Measurements from ENCODE around the gene ADCY5.

ADCY5 gene

DNA sequence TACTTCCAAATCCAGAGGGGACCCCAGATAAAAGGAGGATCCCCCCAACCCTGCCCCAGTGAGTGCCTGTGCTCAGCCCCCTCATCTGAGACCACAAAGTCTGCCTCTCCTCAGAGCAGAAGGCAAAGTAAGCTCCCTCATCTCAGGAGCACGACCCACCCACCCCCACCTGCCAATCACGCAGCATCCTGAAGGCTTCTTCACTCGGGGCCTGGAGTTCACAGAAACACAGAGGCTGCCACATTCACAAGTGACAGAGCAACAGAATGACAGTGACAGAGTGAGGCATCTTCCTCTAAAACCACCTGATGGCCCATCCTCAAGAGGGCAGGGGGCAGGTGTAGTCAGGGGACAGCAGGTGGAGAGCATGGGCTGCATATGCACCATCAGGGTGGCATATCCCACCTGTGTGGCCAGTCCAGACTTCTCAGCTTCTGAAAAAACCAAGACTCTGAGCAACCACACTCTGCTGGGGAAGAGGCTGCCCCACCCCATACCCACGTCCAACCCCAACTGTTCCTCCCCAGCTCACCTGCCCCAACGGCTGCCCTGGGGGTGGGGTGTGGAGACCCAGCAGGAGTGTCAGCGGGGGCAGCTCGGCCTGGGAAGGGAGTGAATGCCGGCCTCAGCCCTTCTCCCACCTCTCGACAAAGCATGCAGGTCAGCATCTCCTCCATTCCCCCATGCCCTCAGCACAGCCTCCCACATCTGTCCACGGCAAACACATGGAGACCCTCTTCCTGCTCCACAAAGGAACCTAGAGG, 19.3 kb downstream of the ADCY5 start:
- no peak for DNase-seq (ENCODE audit: low read depth in 2 of 2)

DNA sequence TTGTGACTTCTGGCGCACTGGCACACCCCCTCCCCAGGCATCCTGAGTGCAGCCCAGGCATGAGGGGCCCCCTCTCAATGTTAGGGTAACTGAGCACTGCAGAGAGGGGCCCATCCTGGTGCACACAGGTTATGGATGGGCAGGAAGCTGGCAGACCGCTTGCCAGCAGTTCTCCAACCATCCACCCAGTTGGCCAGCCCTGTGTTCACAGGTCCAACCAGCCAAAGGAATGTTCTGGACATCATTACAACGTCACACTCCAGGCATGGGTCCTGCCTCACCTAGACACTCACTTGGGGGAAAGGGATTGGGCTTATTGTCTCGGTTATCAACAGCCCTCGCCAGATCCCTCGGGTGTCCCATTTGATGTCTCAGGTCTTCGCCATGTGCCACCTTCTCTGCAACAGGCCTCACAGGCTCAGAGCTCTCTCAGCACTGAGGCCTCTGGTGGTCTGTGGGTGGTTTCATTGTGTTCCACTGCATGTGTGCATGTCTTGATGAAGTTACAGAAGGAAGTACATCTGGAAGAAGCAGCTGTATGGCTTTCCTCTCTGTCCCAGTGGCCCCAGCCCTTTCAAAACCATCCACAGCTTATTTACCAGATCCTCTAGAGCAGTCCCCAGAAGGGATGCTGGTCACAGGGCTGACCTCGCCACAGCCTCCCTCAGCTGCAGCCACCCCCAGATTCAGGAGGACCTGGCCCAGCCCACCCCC, 23.7 kb downstream of the ADCY5 start:
- DNase-seq (ENCODE audit: low read depth in 2 of 2): no peak

DNA sequence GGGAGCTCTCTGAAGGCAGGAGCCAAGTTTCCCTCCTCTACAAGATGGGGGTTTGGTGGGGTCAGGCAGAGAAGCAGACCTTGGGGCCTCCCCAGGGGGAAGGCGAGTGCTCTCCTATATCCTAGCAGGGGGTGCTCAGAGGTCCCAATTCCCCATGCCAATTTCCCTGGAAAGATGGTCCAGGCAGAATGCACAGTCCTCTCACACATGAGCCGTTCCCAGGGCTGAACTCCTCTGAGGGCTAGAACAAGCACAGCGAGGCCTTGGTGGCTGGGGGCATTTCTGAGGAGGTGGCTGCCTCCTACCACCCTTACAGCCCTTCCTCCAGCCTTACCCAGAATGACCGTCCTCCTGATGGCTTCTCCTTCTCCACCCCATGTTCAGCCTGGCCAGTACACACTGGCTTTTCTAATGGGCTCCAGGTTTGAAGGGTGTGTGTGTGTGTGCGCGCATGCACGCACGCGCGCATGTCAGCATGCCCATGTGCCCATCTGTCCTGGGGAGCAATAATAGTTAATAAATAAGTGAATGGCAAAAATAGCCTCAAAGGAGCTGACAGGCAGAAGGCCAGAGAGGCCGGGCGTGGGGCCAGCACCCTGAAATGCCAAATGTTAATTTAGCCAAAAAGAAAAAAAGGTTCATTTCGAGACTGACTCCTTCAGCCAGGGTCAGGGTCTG, 24.4 kb downstream of the ADCY5 start:
- no peak for DNase-seq (ENCODE audit: low read depth in 2 of 2)

DNA sequence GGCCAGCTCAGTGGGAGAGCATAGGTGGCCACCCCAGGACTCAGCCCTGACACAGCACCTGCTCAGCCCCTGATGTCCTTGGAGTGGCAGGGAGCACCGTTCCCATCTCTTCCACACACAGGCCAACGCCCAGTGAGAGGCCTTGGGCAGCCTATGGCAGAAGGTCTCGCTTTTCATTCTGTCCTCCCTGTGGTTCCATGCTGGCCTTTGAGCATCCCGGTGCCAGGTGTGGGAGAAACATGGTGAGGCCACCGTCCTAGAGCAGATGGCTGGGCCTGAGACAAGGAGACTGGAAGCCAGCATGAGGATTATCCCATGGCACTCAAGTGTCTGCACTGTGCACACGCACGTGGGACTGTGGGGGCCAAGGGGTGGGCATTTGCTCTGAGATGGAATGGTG, 25.1 kb downstream of the ADCY5 start:
- DNase-seq (ENCODE audit: low read depth in 2 of 2): no peak

DNA sequence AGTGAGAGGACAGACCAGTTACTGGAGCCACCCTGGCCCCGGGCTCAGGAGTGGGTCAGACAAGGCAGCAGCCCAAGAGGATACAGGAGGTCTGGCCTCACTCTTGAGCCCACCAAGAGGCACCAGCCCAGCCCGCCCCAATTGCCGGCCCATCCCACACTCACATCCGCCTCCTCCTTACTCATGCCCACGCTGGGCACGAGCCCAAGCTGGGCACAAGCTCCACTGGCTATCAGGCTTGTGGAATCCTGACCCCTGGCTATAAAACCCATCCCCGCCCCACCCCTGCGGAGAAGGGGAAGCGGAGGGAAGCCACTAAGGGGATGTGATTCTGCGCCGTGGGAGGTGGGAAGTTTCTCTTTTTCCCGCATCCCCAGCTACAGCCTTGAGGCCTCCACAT, 25.9 kb downstream of the ADCY5 start:
- DNase-seq (ENCODE audit: low read depth in 2 of 2): no peak

DNA sequence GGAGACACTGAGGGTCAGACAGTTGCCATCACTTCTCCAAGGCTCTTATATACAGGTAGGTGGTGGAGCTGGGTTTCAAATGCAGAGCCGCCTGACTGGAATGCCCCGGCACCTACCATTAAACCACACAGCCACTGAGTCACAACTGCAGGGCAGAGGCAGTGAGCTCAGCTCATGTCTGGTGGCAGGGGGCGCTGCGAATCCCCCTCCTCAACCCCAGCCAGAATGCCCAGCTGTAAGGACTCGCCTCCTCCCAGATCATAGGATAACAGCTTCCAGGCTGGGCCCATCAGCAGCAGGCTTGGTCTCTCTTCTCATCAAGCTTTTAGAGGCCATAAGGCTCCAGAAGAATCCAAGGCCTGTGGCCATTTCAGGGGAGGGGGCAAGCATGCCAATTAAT, 26.4 kb downstream of the ADCY5 start:
- no peak for DNase-seq (ENCODE audit: low read depth in 2 of 2)

DNA sequence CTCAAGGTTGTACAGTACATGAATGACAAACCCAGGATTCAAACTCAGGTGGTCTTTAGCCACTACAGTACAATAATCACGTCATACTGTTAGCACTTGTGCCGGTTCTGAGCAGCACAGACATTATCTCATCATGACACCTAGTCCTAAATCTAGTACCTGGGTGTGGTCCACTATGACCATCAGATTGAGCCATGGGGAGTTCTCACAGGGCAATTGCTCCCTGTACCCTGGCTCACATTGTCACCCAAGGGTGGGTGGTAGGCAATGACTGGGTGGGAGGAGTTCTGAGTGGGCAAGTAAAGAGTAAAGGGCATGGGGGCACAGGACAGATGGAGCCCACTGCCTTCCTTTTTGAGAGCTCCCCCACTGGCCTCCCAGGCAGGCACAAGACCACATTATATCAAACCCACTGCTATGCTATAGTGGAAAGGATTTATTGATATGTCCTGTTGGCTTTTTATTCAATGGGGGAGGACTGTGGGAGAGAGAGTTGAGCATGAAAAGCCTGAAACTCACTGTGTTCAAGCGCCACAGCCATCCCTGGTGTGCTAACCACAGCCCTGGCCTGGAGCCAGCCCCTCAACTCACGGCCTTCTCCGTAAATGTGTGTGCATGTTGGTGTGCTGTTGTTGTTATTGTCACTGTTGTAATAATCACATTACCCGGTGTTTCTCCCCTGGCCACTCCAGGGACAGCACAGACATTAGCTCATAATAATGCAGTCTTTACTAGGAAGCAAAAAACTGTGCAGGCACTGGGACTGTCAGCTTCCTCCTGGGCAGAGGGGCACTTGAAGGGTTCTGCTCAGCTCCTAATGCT, 27.3 kb downstream of the ADCY5 start:
- DNase-seq (ENCODE audit: low read depth in 2 of 2): no peak

DNA sequence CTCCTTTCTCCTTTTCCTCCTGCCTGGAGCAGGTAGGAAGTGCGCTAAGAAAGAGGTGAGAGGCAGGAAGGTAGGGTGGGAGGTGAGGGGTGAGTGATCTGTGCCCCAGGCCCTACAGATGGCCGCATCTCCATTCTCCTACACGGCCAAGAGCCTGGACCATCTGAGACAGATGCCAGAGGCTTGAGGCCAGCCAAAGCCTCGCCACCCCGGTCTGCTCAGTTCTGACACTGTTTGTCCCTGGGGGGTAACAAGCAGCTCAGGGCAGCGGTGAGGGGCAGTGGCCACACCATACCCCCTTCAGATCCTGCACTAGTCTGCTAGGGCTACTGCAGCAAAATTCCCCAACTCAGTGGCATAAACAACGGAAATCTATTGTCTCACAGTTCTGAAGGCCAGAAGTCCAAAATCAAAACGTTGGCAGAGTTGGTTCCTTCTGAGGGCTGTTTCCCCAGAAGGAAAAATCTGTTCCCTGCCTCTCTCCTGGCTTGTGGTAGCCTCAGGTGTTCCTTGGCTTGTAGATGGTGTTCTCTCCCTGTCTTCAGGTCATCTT, 28.4 kb downstream of the ADCY5 start:
- DNase-seq (ENCODE audit: low read depth in 2 of 2): no peak

DNA sequence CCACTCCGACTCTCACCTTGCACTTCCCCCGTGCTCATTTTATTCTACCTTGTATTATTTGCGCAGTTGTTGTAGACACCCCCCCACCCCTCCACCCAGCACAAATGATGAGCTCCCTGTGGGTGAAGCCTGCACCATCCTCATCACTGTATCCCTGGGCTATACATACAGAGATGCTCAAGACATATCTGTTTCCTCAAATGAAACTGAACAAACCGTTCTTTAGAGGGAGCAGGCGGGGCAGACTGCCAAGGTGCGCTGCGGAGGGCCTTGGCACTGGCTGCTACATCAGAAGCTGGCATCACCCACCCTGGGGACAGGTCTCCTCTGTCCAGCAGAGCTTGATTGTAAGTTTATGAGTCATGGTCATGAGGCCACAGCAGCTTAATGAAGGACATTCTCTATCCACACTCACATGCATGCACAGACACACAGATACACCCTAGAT, 29.0 kb downstream of the ADCY5 start:
- DNase-seq (ENCODE audit: low read depth in 2 of 2): no peak

DNA sequence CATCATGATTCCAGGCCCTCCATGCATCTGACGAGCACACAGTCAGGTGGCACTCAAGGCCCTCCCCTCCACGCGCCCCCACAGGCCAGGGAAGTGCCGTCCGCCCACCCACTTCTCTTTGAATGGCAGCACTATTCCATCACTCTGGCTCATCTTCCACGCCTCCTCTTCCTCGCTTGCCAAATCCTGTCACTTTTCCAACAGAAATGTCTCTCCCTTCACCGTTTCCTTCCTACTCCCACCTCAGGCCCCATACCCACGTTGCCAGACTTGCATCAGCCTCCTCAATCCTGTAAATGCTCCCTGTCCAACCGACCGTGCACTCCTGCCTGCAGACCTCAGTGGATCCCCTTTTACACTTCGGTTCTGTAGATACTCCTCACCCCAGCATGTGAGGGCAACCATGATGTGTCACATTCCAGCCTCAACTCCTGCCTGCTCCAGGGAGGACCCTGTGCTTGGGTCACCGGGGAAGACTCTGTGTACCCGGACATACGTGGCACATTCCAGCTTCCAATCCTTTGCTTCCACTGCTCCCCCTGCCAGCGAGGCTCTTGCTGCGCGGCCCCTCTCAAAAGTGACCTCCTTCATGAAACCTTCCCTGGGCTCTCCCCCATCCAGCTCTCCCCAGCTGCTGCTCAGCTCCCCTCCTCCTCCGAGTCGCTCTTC, 29.6 kb downstream of the ADCY5 start:
- DNase-seq (ENCODE audit: low read depth in 2 of 2): no peak

DNA sequence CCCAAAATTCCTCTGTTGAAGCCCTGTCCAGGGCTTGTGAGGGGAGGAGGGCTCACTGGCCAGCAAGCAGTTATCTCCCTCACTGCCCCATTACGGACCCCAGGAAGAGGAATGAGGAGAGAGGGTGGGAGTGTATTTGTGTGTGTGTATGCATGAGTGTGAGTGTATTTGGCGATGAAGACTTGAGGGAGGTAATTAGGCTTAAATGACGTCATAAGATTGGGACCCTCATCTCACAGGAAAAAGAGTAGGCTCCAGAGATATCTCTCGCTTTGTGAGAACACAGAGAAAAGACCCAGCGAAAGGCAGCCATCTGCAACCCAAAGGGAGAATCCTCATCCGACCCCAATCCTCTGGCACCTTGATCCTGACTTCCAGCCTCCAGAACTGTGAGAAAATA, 32.2 kb downstream of the ADCY5 start:
- no peak for DNase-seq (ENCODE audit: low read depth in 2 of 2)

DNA sequence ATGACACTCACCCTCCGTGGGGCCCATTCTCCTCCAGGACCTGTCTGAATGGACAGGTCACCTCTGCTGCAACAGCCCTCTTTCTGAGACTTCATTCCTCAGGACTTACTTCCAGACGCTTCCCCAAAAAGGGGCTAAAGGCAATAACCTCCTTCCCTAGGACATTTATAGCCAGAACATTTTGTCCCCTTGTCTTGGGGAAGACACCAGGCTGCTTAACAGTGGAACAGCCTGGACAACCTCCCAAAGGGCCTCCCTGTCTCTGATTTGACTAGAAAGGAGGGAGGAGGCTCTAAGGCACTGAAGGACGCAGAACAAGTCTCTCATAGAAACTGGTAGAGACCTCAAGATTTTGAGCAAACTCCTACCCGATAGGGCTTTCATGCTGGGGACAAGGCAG, 32.7 kb downstream of the ADCY5 start:
- no peak for DNase-seq (ENCODE audit: low read depth in 2 of 2)

DNA sequence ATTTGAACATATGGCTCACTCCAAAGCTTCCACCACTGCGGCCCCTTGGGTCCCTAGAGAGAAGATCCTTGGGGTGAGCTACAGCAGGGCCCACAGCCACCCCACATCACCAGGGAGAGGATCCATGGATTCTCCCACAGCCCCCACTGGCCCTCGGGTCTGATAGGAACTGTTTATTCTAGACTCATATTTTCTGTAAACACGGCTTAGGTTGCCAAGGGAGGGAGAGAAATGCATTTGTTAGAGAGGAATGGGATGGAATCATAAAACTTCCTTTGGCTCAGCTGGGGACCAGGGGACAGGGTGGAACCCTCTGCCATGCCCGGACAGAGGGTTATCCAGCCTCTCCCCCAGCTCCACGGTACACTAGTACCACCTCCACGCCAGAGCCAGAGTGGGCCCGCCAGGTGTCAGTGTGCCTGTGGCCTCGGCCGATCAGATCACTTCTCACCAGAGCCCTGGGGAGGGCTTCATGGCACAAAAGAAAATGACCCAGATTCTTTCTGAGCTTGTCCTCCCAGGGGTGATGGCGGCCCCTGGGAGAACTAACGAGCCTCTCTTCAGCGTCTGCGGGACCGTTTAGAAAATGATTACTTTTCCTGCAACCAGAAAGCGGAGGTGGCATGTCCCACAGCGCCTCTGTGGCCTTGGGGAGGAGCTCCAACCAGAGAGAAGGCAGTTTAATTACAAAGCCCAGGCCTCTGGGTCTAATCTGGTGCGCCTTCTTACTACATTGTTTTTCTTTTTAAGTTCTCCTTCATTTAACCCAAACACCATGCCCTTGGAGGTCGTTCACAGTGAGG, 33.7 kb downstream of the ADCY5 start:
- no peak for DNase-seq (ENCODE audit: low read depth in 2 of 2)

DNA sequence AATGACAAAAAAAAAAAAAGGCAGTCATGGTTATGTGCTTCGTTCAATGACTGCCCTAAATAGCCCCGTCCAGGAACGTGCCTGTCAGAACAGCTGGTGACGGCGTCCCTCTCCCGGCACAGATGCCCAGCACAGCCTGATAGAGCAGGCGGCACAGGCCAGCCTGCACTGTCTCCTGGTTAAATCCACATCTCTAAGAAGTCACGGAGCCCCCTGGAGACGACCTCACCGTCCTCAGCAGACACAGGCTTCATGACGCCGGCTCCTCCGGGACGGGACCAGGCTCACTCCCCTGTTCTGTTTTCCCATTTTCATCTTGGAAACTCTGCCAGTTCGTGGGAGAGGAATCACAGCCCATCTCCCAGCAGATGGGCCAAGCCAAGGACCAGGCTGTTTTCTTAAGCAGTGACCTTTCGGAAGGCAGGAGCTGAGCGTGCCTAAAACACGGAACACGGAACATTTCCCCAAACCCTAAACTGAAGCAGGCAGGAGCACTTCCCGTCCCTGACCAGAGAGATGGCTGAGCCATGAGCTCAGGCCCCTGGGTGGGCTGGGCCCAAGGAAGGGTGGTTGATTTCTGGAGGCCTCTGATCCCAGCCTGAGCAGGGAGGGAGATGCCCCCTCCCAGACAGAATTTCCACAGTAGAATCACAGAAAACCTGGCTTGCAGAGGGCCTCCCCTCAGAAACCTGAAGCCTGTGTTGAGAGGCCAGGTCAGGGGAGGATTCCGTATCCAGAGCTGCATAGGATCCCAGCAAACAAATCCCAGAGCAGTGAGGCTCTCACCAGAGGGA, 35.9 kb downstream of the ADCY5 start:
- no peak for DNase-seq (ENCODE audit: low read depth in 2 of 2)

DNA sequence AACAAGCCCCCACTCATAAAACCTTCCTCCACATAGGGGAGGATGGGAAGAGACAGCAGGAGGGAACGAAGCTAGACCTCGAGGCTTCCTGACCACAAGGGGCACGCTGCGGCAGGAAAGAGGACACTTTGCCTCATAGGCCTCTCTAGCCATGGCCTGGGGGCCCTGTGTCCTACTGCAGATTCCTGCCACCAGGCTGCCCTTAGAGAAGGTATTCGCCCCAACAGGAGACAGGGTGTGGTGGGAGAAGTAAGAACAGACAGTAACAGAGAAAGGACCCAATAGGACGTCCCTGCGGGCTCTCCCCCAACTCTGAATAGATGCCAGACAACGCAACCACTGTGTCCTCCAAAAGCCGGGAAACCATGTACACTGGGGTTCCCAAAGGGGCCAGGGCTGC, 36.8 kb downstream of the ADCY5 start:
- no peak for DNase-seq (ENCODE audit: low read depth in 2 of 2)

DNA sequence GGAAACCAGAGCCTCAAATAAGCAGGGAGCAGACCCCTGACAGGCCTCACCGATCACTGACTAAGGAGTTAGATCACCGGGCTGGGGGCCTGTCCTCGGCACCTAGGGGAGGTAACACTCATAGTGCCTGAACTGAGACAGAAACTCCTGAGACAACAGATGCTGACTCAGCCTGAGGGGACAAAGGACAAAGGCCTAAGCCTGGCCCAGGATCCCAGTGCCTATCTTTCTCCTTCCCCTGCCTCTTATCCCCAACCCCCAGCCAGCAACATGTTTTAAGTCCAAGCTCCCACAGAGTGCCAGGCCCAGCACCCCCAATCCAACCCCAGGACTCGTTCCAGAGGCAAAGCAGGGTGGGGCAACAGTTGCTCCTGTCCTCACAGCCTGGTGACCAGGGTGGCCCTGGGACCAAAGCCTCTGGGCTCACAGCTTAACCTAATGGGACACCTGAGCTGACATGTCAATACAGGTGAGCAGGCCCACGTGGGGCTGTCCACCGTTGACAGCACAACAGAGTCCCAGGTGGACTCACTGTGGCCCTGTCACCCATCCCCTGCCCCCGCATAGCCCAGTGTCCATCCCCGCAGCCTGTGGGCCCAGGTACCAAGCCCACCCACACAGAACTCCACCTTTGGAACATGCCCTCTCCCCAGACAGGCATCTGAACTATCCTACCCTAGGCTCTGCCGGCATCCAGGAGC, 37.4 kb downstream of the ADCY5 start:
- DNase-seq (ENCODE audit: low read depth in 2 of 2): no peak

DNA sequence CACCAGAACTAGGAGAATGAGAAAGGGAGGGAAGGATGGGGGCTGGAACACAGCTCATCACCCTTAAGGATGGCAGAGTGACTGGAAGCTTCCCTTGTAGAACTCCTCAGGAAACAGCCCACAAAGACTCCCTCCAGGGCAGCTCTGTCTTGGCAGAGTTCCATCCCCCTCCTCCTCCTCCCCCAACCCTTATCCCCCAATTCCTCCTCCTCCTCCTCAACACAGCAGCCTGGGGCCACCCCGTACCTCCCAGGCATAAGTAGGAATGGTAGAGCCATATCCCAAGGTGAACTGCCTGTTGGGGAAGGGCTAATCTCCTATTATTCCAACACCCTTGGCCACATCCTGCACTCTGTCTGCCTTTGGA, 38.8 kb downstream of the ADCY5 start:
- DNase-seq (ENCODE audit: low read depth in 2 of 2): no peak

DNA sequence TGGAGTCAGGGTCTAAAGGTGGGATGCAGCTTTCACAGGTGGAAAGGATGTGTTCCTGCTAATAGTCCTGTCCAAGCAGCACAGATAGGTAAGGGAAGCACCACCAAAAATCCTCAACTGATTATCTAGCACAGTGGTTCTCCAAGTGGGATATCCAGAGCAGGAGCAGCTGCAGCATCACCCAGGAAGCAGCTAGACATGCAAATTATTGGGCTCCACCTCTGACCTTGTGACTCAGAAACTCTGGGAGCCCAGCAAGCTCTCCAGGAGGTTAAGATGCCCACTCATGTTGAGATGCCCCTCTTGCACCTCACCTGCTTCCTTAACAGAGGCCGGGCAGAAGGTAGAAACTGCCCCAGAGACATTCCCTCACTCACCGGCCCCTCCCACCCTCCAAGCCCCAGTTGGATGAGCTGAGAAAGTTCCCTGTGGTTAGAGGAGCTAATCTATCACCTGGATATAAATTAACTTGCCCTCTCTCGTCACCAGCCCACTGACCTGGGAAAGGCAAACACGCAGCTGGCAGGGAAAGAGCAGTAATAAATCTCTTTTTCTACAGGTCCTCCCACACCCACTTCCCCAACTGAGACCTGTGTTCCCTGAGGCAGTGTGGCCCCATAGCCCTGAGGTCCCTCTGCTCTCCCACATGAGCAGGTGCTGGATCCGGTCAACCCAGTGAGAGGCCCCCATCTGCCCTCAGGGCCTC, 39.3 kb downstream of the ADCY5 start:
- DNase-seq (ENCODE audit: low read depth in 2 of 2): no peak

Measured in stimulated activated CD8-positive, alpha-beta memory T cell treated with anti-CD3 and anti-CD28 coated beads, Interleukin-7, amount 100 ng/mL, for 4 hours (primary cell).